HepG2 (cell line): ENCODE measurements around the gene FBXO39. TPM values are rescaled to one million over a fixed set of nuclear protein-coding genes. Genes with fewer than 3 reads are reported as not detected.
A peak's percentile ranks its signal among the peaks of the same experiment; 100 is the strongest.

Experiments
- ATAC-seq: fragments of 200-7000 bp; cut with Tn5 transposase; 3 replicates; pipeline ENCODE4 v1.9.1; 2020; ENCODE audit warnings: mild to moderate bottlenecking, moderate library complexity
- BruUV-seq: library from RNA; stranded (reverse); fragments of 400-500 nt; replicated peaks from 2 replicates; lab custom pipeline; 2021; lab: Mats Ljungman, UMichigan
- CTCF ChIA-PET: fragments of 300-600 bp; formaldehyde crosslinking; extraction: SDS; loops from one replicate; lab custom pipeline; 2021; ENCODE audit warnings: low total read pairs, inconsistent platforms, low intra/inter-chr PET ratio; lab: Yijun Ruan, JAX
- POLR2A ChIA-PET: fragments of 350-600 bp; sonication (Branson Sonifier 250); formaldehyde crosslinking; loops from one replicate; lab custom pipeline; 2020; ENCODE audit warnings: antibody characterized with exemption, inconsistent platforms; lab: Yijun Ruan, JAX
- DNase-seq: peaks from one replicate; pipeline ENCODE4 v3.0.0-alpha.2; 2015; ENCODE audit warnings: low spot score
- FAIRE-seq: peaks from 3 replicates; lab custom pipeline; 2011; peaks lifted over from hg19 to GRCh38; lab: Jason Lieb, UNC
- H2AFZ ChIP-seq: one replicate; pipeline ENCODE4 v1.6.1; 2011; ENCODE audit warnings: low read length, inconsistent platforms
- H3K27ac ChIP-seq: fragments of 300-600 bp; 3 replicates; pipeline ENCODE4 v1.8.0; 2011; ENCODE audit warnings: mixed run types, mild to moderate bottlenecking, mixed read lengths, low read length, inconsistent platforms; ENCODE audit not compliant: insufficient read depth; ENCODE audit errors: extremely low read length
- H3K27me3 ChIP-seq, 2 experiments: fragments of 200-600 bp in 1 of 2; 2 replicates in 1 of 2; 3 replicates in 1 of 2; pipeline versions ENCODE4 v1.6.0 to v1.8.0; 2011; ENCODE audit warnings: low read length in 2 of 2, mild to moderate bottlenecking in 2 of 2, moderate library complexity in 2 of 2, inconsistent platforms in 1 of 2; ENCODE audit not compliant: insufficient read depth in 2 of 2, control insufficient read depth in 1 of 2
- H3K36me3 ChIP-seq, 2 experiments: fragments of 200-600 bp in 1 of 2; replicated peaks in 1 of 2; 2 replicates in 1 of 2; 3 replicates in 1 of 2; pipeline versions ENCODE4 v1.5.1 to v1.8.0; 2011; ENCODE audit warnings: low read length in 2 of 2, inconsistent platforms in 1 of 2; ENCODE audit not compliant: insufficient read depth in 2 of 2, control insufficient read depth in 1 of 2
- H3K4me1 ChIP-seq: 2 replicates; pipeline ENCODE4 v1.5.1; 2012; ENCODE audit warnings: low read length, inconsistent platforms; ENCODE audit not compliant: insufficient read depth
- H3K4me2 ChIP-seq: 2 replicates; pipeline ENCODE4 v1.6.0; 2011; ENCODE audit warnings: low read depth, low read length, inconsistent platforms
- H3K4me3 ChIP-seq, 3 experiments: fragments of 200-600 bp in 1 of 3; sonication (generic), shearing (Covaris generic) in 1 of 3; replicated peaks in 1 of 3; 2 replicates each; pipeline ENCODE4 v1.5.1; 2011 to 2016; ENCODE audit warnings: low read length in 3 of 3, inconsistent platforms in 2 of 3, low read depth in 2 of 3, mild to moderate bottlenecking in 2 of 3, control low read depth in 1 of 3, mixed read lengths in 1 of 3; ENCODE audit not compliant: insufficient read depth in 1 of 3
- H3K79me2 ChIP-seq: one replicate; pipeline ENCODE4 v1.6.1; 2011; ENCODE audit warnings: low read length, inconsistent platforms; ENCODE audit not compliant: insufficient read depth
- H3K9ac ChIP-seq: 2 replicates; pipeline ENCODE4 v1.6.0; 2011; ENCODE audit warnings: mild to moderate bottlenecking, low read depth, low read length, inconsistent platforms; ENCODE audit not compliant: insufficient read depth
- H3K9me3 ChIP-seq: 2 replicates; pipeline ENCODE4 v1.5.1; 2012; ENCODE audit warnings: mild to moderate bottlenecking, low read length
- H4K20me1 ChIP-seq: 2 replicates; pipeline ENCODE4 v1.6.0; 2011; ENCODE audit warnings: inconsistent platforms, mild to moderate bottlenecking, low read length, moderate library complexity; ENCODE audit not compliant: insufficient read depth
- BHLHE40 ChIP-seq: IDR thresholded peaks from 2 replicates; pipeline ENCODE4 v1.6.1; 2011; ENCODE audit warnings: low read length, improper control_type of control experiment
- FOSL2 ChIP-seq: sonication (generic); formaldehyde crosslinking; IDR thresholded peaks from 2 replicates; pipeline ENCODE4 v1.4.0; 2020; ENCODE audit warnings: missing genetic modification reagents
- HDAC1 ChIP-seq: sonication (generic); formaldehyde crosslinking; IDR thresholded peaks from 2 replicates; pipeline ENCODE4 v1.5.1; 2020; ENCODE audit warnings: mild to moderate bottlenecking, missing genetic modification reagents
- HMG20A ChIP-seq: IDR thresholded peaks from 2 replicates; pipeline ENCODE4 v1.6.1; 2016; ENCODE audit warnings: borderline replicate concordance
- MED1 ChIP-seq: sonication (generic); formaldehyde crosslinking; IDR thresholded peaks from 2 replicates; pipeline ENCODE4 v1.4.0; 2020; ENCODE audit warnings: missing genetic modification reagents
- SKI ChIP-seq: fragments of 450-650 bp; IDR thresholded peaks from one replicate; pipeline ENCODE4 v1.6.1; 2018; ENCODE audit warnings: mild to moderate bottlenecking; ENCODE audit not compliant: partially characterized antibody
- SOX13 ChIP-seq, 3 experiments: fragments of 450-650 bp in 1 of 3; sonication (generic) in 1 of 3; formaldehyde crosslinking in 1 of 3; IDR thresholded peaks in 2 of 3; conservative IDR thresholded peaks in 1 of 3; 2 replicates each; pipeline versions ENCODE4 v1.5.0 to v1.6.1; 2016 to 2020; ENCODE audit warnings: antibody characterized with exemption in 1 of 3, mild to moderate bottlenecking in 1 of 3, missing compliant biosample characterization in 1 of 3, missing genetic modification reagents in 1 of 3, moderate library complexity in 1 of 3
- YY1 ChIP-seq: IDR thresholded peaks from 2 replicates; pipeline ENCODE4 v1.6.1; 2011; ENCODE audit warnings: low read length, low read depth, moderate library complexity, mild to moderate bottlenecking; ENCODE audit not compliant: insufficient read depth, insufficient replicate concordance
- ZNF3 ChIP-seq: IDR thresholded peaks from 2 replicates; pipeline ENCODE4 v1.7.0; 2017; ENCODE audit warnings: inconsistent platforms
- ZNF468 ChIP-seq: sonication (generic); formaldehyde crosslinking; IDR thresholded peaks from 2 replicates; pipeline ENCODE4 v1.8.0; 2022; ENCODE audit warnings: mild to moderate bottlenecking, moderate library complexity, missing genetic modification reagents
- WGBS: methylation state at CpG from one replicate; pipeline ENCODE4 v1.1.6; 2017; ENCODE audit warnings: low lambda C conversion rate; 5-methylcytosine and 5-hydroxymethylcytosine counted together
- in situ Hi-C: cut with HindIII; loops from 2 replicates; pipeline ENCODE4 v1.10.0; 2017; ENCODE audit warnings: low pct_unique_long_range_greater_than_20kb; ENCODE audit not compliant: extremely low pct_ligation_motif_present
- intact Hi-C: fragments of 100-400 bp; cut with micrococcal nuclease; formaldehyde crosslinking; loops from one replicate; pipeline ENCODE4 v1.10.0; 2022; ENCODE audit not compliant: unreplicated experiment
- polyA plus RNA-seq, 8 experiments: library from polyadenylated mRNA; depleted of rRNA in 3 of 8; stranded (reverse) in 7 of 8; unstranded in 1 of 8; fragments of >200 nt; fragmentation: Illumina TruSeq in 4 of 8; extraction: Trizol in 4 of 8; gene quantifications; 2 replicates each; pipeline versions ENCODE4 v1.2.1 to v1.2.3, GENCODE V29; 2011 to 2016; ENCODE audit warnings: low read depth in 4 of 8, missing spikeins in 1 of 8, mixed read lengths in 1 of 8; ENCODE audit not compliant: insufficient read depth in 1 of 8
- total RNA-seq, 5 experiments: library from RNA; depleted of rRNA; stranded (reverse); fragments of >200 nt; fragmentation: Illumina TruSeq; extraction: Trizol; gene quantifications; 2 replicates each; pipeline ENCODE4 v1.2.3, GENCODE V29; 2016; ENCODE audit warnings: low read depth in 1 of 5
- TF ChIP-seq, protein P1 (sequence below), 2 experiments: fragments of 450-650 bp in 1 of 2; sonication (generic) in 1 of 2; formaldehyde crosslinking; IDR thresholded peaks; 2 replicates each; pipeline versions ENCODE4 v1.5.0 to v1.8.0; 2020 to 2022; ENCODE audit warnings: mild to moderate bottlenecking in 1 of 2, missing genetic modification reagents in 1 of 2

FBXO39 gene
- total and polyA plus RNA-seq, 2 of the 13 experiments (the other 11 are each of a cell fraction or from before 2014, with no cell fraction given): 0.09 TPM; not detected in 1

- Histone ChIP-seq H3K4me3 (no peak overlapping the region), H3K27ac (no peak overlapping the region), H3K9ac (no peak overlapping the region), H3K27me3 (no peaks in the 10 kb centered on the region; a peak in 1 of 5 replicates), H4K20me1 (no peaks in the 10 kb centered on the region), H3K4me1 (peaks cover 29% of the 10 kb centered on the region)
- no peak for FAIRE-seq
- BruUV-seq: no TSS peak
- WGBS: 47% methylated on average over 8 of the region's 8 CpGs
- CTCF ChIA-PET: no interaction called here
- ATAC-seq: no peak
- intact Hi-C loops: no loop called here
- TF ChIP-seq BHLHE40: no peak
- 0 out of 2 replicates have a peak, but pooled peaks have one; percentile 11 for TF ChIP-seq FOSL2 (CRISPR knock-in tag)
- TF ChIP-seq, all 625 proteins: peak for 1
- no peak overlapping the region for H2AFZ ChIP-seq
- H3K4me2 ChIP-seq: peak overlapping the region; percentile 59
- H3K79me2 ChIP-seq: no peaks in the 10 kb centered on the region
- no peaks in the 10 kb centered on the region for H3K36me3 ChIP-seq
- in situ Hi-C loops: no loop called here
- DNase-seq: no peak
- H3K9me3 ChIP-seq: no peaks in the 10 kb centered on the region
- POLR2A ChIA-PET: interaction anchor here (1.2 to 1.6 kb wide), 2 partner anchors 10 to 86 kb away, joined by 5 to 10 read pairs; no protein-coding TSS in a partner anchor
Measured at GRCh38 chr17:6786618-6787017, 10.6 kb downstream of the FBXO39 start.

DNA sequence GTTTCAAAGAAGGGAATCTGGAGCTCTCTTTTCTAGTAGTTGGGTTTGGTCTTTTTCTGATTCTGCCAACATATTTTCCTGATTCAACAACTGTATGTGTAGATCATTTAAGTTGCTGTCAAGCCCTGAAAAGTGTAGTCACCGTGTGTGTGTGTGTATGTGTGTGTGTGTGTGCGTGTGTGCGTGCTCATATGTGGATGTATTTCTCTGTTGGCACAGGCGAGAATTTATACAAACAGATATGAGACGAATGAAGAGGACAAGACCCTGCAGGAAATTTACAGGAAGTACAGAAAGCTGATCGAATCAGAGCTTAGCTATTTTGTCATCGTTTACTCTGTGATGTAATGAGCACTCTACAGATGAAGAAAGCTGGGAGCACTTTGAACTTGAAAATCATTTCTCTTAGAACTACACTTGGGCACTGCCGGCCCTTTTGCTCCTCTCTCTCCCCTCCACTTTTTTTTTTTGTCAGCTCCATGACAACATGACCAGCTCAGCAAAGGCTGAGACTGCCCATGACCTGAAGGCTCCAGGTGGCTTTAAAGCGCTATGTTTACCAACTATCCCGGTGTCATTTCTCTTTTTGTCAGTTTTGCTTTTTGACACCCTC is 11.2 kb downstream of the FBXO39 start:
- H3K9me3 ChIP-seq: no peaks in the 10 kb centered on the region
- ChIA-PET CTCF (no interaction called here), POLR2A (interaction anchor here (1.2 to 1.6 kb wide), 2 partner anchors 9 to 86 kb away, joined by 5 to 10 read pairs; no protein-coding TSS in a partner anchor)
- no peak overlapping the region for H2AFZ ChIP-seq
- H4K20me1 ChIP-seq: no peaks in the 10 kb centered on the region
- BruUV-seq: no TSS peak
- H3K4me1 ChIP-seq: peaks cover 29% of the 10 kb centered on the region
- H3K4me2 ChIP-seq: peak overlapping the region; percentile 59
- H3K36me3 ChIP-seq: no peaks in the 10 kb centered on the region
- H3K9ac ChIP-seq: no peak overlapping the region
- FAIRE-seq (no peak), ATAC-seq (peak; percentile 56), DNase-seq (peak; percentile 46)
- peak overlapping the region in 1 of 3 experiments; percentile 20; a peak in 2 of 6 replicates for H3K4me3 ChIP-seq
- intact Hi-C loops: no loop called here
- H3K79me2 ChIP-seq: no peaks in the 10 kb centered on the region
- no peak overlapping the region for H3K27ac ChIP-seq
- no peaks in the 10 kb centered on the region; a peak in 1 of 5 replicates for H3K27me3 ChIP-seq
- 11% methylated on average over 10 of the region's 10 CpGs for WGBS
- in situ Hi-C loops: no loop called here
- peak; percentile 37; the same call in 1 of the 2 replicates for TF ChIP-seq HMG20A (CRISPR knock-in tag)
- peak; percentile 20; the same call in 1 of the 2 replicates for TF ChIP-seq MED1 (CRISPR knock-in tag)
- TF ChIP-seq SKI: peak; percentile 27
- TF ChIP-seq SOX13 (IDR thresholded peaks at IDR 0.05): no peak
- TF ChIP-seq SOX13 (CRISPR knock-in tag; conservative IDR thresholded peaks at IDR 0.05 in 1 of 2, IDR thresholded peaks at IDR 0.05 in 1 of 2): 0 out of 4 replicates have a peak, but pooled peaks of 1 of the 2 experiments have one; percentile 8
- TF ChIP-seq, protein P1, sequence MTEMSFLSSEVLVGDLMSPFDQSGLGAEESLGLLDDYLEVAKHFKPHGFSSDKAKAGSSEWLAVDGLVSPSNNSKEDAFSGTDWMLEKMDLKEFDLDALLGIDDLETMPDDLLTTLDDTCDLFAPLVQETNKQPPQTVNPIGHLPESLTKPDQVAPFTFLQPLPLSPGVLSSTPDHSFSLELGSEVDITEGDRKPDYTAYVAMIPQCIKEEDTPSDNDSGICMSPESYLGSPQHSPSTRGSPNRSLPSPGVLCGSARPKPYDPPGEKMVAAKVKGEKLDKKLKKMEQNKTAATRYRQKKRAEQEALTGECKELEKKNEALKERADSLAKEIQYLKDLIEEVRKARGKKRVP (CRISPR knock-in tag; IDR thresholded peaks at IDR 0.05): 0 out of 4 replicates have a peak, but pooled peaks of 1 of the 2 experiments have one; percentile 14
- TF ChIP-seq YY1: no peak
- TF ChIP-seq ZNF3 (CRISPR knock-in tag): no peak
- no peak for TF ChIP-seq ZNF468 (CRISPR knock-in tag)
- TF ChIP-seq HDAC1: 0 out of 2 replicates have a peak, but pooled peaks have one; percentile 34
